HAP-1 (cell line): ENCODE results near the gene MTCL1.
A peak's percentile ranks its signal among the peaks of the same experiment; 100 is the strongest.

Experiments
- DNase-seq, 2 experiments: peaks; one replicate each; pipeline ENCODE4 v3.0.0-alpha.2; 2016 to 2020; ENCODE audit warnings: low spot score in 2 of 2
- H3K27me3 ChIP-seq: fragments of 250-450 bp; sonication (Bioruptor Pico); 2 replicates; pipeline ENCODE4 v1.5.1; 2020; ENCODE audit warnings: low read depth, mild to moderate bottlenecking, moderate library complexity
- H3K36me3 ChIP-seq: fragments of 250-450 bp; sonication (Bioruptor Pico); replicated peaks from 2 replicates; pipeline ENCODE4 v1.5.1; 2020; ENCODE audit warnings: mild to moderate bottlenecking
- H3K4me1 ChIP-seq: fragments of 250-450 bp; sonication (Bioruptor Pico); 2 replicates; pipeline ENCODE4 v1.5.1; 2020; ENCODE audit warnings: mild to moderate bottlenecking
- H3K4me3 ChIP-seq: fragments of 250-450 bp; sonication (Bioruptor Pico); 2 replicates; pipeline ENCODE4 v1.5.1; 2020; ENCODE audit warnings: mild to moderate bottlenecking, moderate library complexity
- H3K9me3 ChIP-seq: fragments of 250-450 bp; sonication (Bioruptor Pico); 2 replicates; pipeline ENCODE4 v1.5.1; 2020; ENCODE audit warnings: mild to moderate bottlenecking, moderate library complexity
- in situ Hi-C: fragments of 300-500 bp; cut with MboI; formaldehyde crosslinking; loops from 3 replicates; pipeline ENCODE4 v1.14.3; 2020; ENCODE audit warnings: low sequenced_read_pairs, inconsistent platforms, mixed read lengths

MTCL1 gene

DNA sequence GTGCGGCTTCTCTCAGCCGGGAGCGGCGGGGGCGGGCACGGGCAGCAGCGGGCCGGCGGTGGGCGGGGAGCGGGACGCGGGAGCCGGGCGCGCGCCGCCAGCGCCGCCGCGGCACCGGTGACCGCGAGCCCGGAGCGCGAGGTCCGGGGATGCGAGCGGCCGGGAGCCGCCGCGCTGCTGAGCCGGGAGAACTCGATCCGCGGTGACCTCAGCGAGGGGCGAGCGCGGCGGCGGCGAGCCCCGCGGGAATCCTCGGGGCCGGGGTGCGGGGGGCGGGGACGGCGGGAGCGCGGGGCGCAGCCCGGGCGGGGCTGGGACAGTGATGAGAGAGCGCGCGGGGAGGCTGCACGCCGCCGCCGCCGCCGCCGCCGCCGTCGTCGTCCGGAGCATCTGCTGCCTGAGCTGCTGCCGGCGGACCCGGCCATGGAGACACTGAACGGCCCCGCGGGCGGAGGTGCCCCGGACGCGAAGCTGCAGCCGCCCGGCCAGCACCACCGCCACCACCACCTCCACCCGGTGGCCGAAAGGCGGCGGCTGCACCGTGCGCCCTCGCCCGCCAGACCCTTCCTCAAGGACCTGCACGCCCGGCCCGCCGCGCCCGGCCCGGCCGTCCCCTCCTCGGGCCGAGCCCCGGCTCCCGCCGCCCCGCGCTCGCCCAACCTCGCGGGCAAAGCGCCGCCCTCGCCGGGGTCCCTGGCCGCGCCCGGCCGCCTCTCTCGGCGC lies at the start of gene MTCL1:
Gene MTCL1 (plus strand): TSS at position 319 of the 723 bp plus-strand sequence. CDS start 105 bp downstream, at position 424.
- in situ Hi-C loops: no loop called here
- peaks cover 15% of the 10 kb centered on the region for H3K4me1 ChIP-seq
- peak; percentile 20 to 63 for DNase-seq

DNA sequence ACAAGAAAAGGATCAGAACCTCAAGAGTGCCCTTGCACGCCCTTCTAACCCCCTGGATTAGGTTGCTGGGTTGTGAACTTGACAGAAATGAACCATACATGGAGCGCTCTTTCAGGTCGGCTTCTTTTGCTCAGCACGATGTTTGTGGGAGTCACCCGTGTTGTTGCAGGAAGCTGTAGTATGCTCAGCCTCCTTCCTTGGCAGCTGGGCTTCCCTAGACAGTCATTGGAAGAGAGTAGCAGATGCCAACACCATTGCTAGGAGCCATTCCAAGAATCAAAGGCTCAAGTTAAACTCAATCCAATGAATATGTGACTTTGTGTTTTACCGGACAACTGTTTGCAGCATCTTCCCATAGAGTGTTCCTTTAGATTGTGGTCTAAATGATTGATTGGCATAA lies 49.1 kb upstream of the MTCL1 start:
- Histone ChIP-seq H3K4me3 (no peak overlapping the region), H3K27me3 (no peaks in the 10 kb centered on the region), H3K9me3 (no peaks in the 10 kb centered on the region), H3K4me1 (peaks cover 4% of the 10 kb centered on the region), H3K36me3 (no peaks in the 10 kb centered on the region)
- DNase-seq: no peak
- in situ Hi-C loops: no loop called here

More for the DNA sequence above, at the start of gene MTCL1:
- Histone ChIP-seq H3K36me3 (0 out of 2 replicates have a peak, but pooled peaks cover 5% of the 10 kb centered on the region), H3K9me3 (no peaks in the 10 kb centered on the region), H3K4me3 (peak within 1 kb of the TSS; percentile 51), H3K27me3 (no peaks in the 10 kb centered on the region)

DNA sequence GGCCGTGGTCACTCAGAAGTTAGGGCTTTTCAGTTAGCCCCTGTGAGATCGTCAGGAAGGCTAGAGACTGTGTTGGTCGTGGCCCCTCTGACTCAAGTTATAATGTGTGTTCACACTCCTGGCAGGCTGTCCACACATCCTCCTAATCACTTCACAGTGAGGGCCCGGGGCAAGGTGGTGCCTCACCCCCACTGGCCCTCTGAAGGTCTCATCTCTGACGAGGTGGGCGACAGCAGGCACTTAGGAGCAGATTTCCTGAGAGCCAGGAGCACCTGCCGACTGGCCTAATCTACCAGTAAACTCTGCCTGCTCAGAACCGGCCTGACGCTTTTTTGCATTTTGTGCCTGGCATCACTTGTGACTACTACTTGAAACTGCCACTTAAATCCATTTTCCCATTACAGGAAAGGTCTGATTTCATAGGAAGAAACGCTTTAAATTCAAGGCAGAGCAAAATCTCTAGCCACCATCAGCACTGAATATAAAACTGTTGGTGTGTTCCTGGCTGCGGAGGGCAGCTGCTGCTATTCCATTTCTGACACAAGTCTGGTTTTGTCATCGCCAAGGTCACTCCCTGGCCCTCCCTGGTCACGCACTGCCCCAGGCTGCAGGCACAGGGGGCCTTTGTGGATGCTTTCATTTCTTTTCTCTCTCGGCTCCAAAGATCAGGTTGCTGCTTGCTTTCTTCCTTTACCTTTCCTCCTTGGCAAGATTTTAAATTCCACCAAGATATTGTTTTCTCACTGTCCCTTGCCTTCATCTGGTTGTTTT lies 48.1 kb upstream of the MTCL1 start:
- no peak overlapping the region for H3K4me3 ChIP-seq
- H3K36me3 ChIP-seq: no peaks in the 10 kb centered on the region
- peaks cover 14% of the 10 kb centered on the region for H3K4me1 ChIP-seq
- DNase-seq: no peak
- in situ Hi-C loops: no loop called here
- no peaks in the 10 kb centered on the region for H3K9me3 ChIP-seq
- H3K27me3 ChIP-seq: no peaks in the 10 kb centered on the region

DNA sequence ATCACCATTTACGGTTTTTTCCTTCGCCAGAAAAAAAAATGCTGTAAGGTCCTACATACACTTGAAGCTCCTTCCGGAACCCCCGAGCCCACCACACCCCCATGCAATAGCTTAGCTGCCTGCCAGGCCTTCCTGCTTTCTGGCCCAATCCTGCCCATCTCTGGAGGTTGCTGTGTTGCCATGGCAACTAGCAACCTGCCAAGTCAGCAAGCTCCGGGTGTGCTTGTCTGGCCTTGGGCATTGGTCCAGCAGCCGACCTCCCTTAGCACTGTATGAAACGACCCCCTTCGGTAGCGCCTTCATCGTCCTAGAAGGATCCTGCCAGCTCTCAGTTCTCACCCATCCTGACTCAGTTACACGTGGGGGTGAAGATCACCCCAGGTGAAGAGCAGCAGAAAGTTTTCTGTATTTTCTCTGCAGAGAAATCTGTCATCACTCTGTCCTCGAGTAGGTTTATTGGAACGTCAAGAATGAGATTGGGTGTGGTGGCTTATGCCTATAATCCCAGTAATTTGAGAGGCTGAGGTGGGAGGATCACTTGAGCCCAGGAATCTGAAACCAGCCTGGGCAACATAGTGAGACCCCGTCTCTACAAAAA lies 47.4 kb upstream of the MTCL1 start:
- no peaks in the 10 kb centered on the region for H3K9me3 ChIP-seq
- in situ Hi-C loops: no loop called here
- no peak overlapping the region for H3K4me3 ChIP-seq
- H3K27me3 ChIP-seq: no peaks in the 10 kb centered on the region
- no peaks in the 10 kb centered on the region for H3K36me3 ChIP-seq
- DNase-seq: peak in 1 of 2 experiments; percentile 52
- H3K4me1 ChIP-seq: peaks cover 19% of the 10 kb centered on the region

- in situ Hi-C loops: no loop called here
- Histone ChIP-seq H3K36me3 (no peaks in the 10 kb centered on the region), H3K4me3 (no peak overlapping the region), H3K27me3 (no peaks in the 10 kb centered on the region), H3K9me3 (no peaks in the 10 kb centered on the region), H3K4me1 (peaks cover 15% of the 10 kb centered on the region)
- DNase-seq: no peak
These were observed 46.4 kb upstream of the MTCL1 start for GRCh38 chr18:8658858-8659485.

DNA sequence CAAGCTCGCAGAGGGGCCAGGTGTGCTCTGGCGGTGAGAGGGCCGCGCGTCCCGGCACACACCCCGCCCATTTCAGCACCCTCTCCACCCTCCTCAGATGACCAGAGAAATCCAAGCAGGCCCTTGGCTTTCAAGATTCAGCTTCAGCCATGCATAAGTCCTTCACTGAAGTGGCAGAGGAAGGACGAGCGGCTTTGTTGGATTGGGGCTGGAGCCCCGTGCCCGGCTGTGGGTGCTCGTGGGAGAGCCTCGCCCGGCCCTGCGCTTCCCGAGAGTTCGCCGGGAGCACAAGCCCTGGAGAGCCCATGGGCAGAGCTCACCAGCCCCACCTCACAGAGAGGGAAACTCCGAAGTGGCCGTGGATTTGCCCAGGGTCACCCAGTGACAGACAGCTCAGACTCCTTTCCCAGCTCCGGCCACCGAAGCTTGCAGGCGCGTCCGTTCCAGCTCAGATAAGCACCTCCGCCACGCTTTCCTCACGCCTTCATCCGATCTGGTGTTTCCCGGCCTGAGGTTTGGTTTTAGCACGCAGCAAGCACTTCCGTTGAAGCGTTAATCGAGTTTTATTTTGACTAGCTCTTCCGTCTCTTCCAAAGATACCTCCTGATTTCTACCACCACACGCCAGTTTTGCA lies 45.6 kb upstream of the MTCL1 start:
- peaks cover 15% of the 10 kb centered on the region for H3K4me1 ChIP-seq
- no peaks in the 10 kb centered on the region for H3K9me3 ChIP-seq
- H3K27me3 ChIP-seq: no peaks in the 10 kb centered on the region
- H3K4me3 ChIP-seq: no peak overlapping the region
- DNase-seq: no peak
- in situ Hi-C loops: loop anchor here (10.0 kb wide), 1 partner anchor 325 kb away; no protein-coding TSS in a partner anchor
- H3K36me3 ChIP-seq: no peaks in the 10 kb centered on the region

GRCh38 chr18:8660316-8660715 lies 45.0 kb upstream of the MTCL1 start:
- Histone ChIP-seq H3K9me3 (no peaks in the 10 kb centered on the region), H3K36me3 (no peaks in the 10 kb centered on the region), H3K4me3 (no peak overlapping the region), H3K27me3 (no peaks in the 10 kb centered on the region), H3K4me1 (peaks cover 15% of the 10 kb centered on the region)
- DNase-seq: no peak
- in situ Hi-C loops: loop anchor here (10.0 kb wide), 1 partner anchor 324 kb away; no protein-coding TSS in a partner anchor

DNA sequence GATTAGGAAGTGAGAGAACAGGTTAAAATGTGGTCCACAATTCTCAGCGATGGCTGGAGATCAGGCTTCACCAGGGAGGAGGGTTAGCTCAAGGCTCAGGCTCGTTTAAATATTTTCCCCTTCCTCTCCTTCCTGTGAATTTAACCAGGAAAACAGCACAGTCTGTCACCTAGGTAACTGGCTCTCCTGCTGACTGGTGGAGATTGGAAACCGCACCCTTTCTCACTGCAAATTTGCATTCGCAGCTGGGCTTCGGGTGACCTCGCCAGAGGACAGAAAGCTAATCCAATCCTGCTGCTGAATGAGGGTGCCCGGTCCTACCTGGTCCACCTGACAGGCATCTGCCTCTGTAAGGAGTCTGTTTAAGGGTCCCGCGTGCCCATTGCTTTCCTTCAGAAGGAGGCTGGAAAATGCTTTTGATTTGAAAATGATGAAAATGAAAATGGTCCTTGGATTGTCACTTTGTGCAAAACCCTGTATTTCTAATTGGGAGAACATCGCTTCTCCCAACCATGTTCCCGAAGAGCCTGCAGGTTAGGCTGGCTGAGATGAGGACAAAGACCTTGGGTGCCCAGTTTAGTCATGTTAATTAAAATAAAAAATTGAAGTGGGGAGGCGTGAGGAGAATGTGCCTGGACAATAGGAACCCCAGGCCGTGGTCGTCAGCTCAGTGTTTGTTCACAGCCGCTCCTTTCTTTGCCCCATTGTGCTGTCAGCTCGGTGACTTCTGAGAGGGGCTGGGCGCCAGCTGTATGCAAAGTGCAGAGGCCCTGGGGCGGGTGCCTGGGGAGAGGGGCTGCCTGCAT lies 43.4 kb upstream of the MTCL1 start:
- no peaks in the 10 kb centered on the region for H3K9me3 ChIP-seq
- DNase-seq: peak; percentile 81 to 84
- H3K27me3 ChIP-seq: no peaks in the 10 kb centered on the region
- in situ Hi-C loops: loop anchor here (10.0 kb wide), 1 partner anchor 323 kb away; no protein-coding TSS in a partner anchor
- no peak overlapping the region for H3K4me3 ChIP-seq
- H3K4me1 ChIP-seq: peaks cover 18% of the 10 kb centered on the region
- no peaks in the 10 kb centered on the region for H3K36me3 ChIP-seq

DNA sequence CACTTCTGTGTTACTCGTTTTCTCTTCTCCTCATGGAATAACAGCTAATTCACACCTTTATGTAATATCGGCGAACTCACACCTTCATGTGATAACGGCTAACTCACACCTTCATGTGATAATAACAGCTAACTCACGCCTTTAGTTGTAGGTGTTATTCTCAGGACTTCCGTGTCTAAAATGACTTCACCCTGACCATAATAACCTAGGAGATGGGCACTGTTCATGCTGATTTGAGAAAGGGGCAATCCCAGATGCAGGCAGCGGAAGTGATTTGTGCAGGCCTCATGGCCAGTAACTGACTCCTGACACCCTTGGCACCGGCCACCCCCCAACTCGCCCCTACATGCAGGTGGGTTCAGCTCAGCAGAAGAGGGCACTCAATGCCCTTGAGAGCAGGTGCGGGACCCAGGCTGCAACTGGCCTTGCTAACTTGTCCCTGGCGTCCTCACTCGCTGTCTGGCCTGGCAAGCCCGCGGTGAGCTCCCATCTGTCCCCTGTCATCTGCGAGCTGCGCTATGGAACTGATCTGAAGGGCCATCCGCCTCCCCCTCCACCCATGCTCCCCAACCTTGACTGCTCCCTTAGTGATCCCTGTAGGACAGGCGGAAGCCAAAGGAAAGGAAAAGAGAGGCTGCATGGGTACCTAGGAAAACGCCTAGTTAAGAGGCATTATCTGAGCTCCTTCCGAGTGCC lies 42.6 kb upstream of the MTCL1 start:
- Histone ChIP-seq H3K4me1 (peaks cover 18% of the 10 kb centered on the region), H3K9me3 (no peaks in the 10 kb centered on the region), H3K36me3 (no peaks in the 10 kb centered on the region), H3K27me3 (no peaks in the 10 kb centered on the region), H3K4me3 (no peak overlapping the region)
- in situ Hi-C loops: loop anchor here (10.0 kb wide), 1 partner anchor 322 kb away; no protein-coding TSS in a partner anchor
- no peak for DNase-seq

- no peak overlapping the region for H3K4me3 ChIP-seq
- in situ Hi-C loops: loop anchor here (10.0 kb wide), 1 partner anchor 317 kb away; no protein-coding TSS in a partner anchor
- H3K9me3 ChIP-seq: no peaks in the 10 kb centered on the region
- H3K36me3 ChIP-seq: no peaks in the 10 kb centered on the region
- DNase-seq: no peak
- peaks cover 3% of the 10 kb centered on the region; the same call in 1 of the 2 replicates for H3K4me1 ChIP-seq
- no peaks in the 10 kb centered on the region for H3K27me3 ChIP-seq
These were observed 37.5 kb upstream of the MTCL1 start for GRCh38 chr18:8667846-8668245.

GRCh38 chr18:8668381-8668780 lies 37.0 kb upstream of the MTCL1 start:
- no peaks in the 10 kb centered on the region for H3K27me3 ChIP-seq
- H3K9me3 ChIP-seq: no peaks in the 10 kb centered on the region
- no peak overlapping the region for H3K4me3 ChIP-seq
- in situ Hi-C loops: loop anchor here (10.0 kb wide), 1 partner anchor 316 kb away; no protein-coding TSS in a partner anchor
- peaks cover 3% of the 10 kb centered on the region; the same call in 1 of the 2 replicates for H3K4me1 ChIP-seq
- no peak for DNase-seq
- H3K36me3 ChIP-seq: no peaks in the 10 kb centered on the region

GRCh38 chr18:8669571-8669970 lies 35.8 kb upstream of the MTCL1 start:
- Histone ChIP-seq H3K36me3 (no peaks in the 10 kb centered on the region), H3K9me3 (no peaks in the 10 kb centered on the region), H3K27me3 (no peaks in the 10 kb centered on the region), H3K4me1 (peaks cover 3% of the 10 kb centered on the region; the same call in 1 of the 2 replicates), H3K4me3 (no peak overlapping the region)
- in situ Hi-C loops: loop anchor here (10.0 kb wide), 1 partner anchor 315 kb away; no protein-coding TSS in a partner anchor
- no peak for DNase-seq
